22Rv1 (cell line): ENCODE results near the gene SMIM44.

Source experiments
- CTCF ChIP-seq: fragments of 450-650 bp; IDR thresholded peaks from 2 replicates; pipeline ENCODE4 v1.5.1; 2017; ENCODE audit warnings: mild to moderate bottlenecking
- ZFX ChIP-seq: fragments of 450-650 bp; IDR thresholded peaks from 2 replicates; pipeline ENCODE4 v1.6.1; 2017; ENCODE audit warnings: antibody characterized with exemption, borderline replicate concordance

GRCh38 chr19:3524078-3524842 is 41.0 kb upstream of the SMIM44 start:
- TF ChIP-seq CTCF, result no peak
- no peak for TF ChIP-seq ZFX
